HG03378 (cell line): Measurements from ENCODE around the gene TMPRSS7.

Experiments
- ATAC-seq: cut with Tn5 transposase; IDR thresholded peaks from one replicate; pipeline ENCODE4 v1.9.1; 2021; ENCODE audit warnings: mild to moderate bottlenecking, moderate library complexity; ENCODE audit not compliant: unreplicated experiment

TMPRSS7 gene

GRCh38 chr3:112092496-112093179 lies 58.1 kb downstream of the TMPRSS7 start:
- peak; percentile 49 for ATAC-seq

GRCh38 chr3:112093180-112093522 lies 58.6 kb downstream of the TMPRSS7 start:
- no peak for ATAC-seq

- ATAC-seq, result no peak
These were observed 61.2 kb downstream of the TMPRSS7 start for GRCh38 chr3:112095731-112096130.

GRCh38 chr3:112096176-112096575 lies 61.6 kb downstream of the TMPRSS7 start:
- no peak for ATAC-seq

GRCh38 chr3:112097378-112097777 lies 62.8 kb downstream of the TMPRSS7 start:
- no peak for ATAC-seq

GRCh38 chr3:112101916-112102315 lies 67.4 kb downstream of the TMPRSS7 start:
- no peak for ATAC-seq

GRCh38 chr3:112104774-112105173 lies 70.2 kb downstream of the TMPRSS7 start:
- ATAC-seq, result no peak

GRCh38 chr3:112109322-112109721 lies 74.8 kb downstream of the TMPRSS7 start:
- no peak for ATAC-seq

- ATAC-seq, result peak; percentile 63
These were observed 77.4 kb downstream of the TMPRSS7 start for GRCh38 chr3:112111785-112112402.

GRCh38 chr3:112114576-112115160 lies 80.1 kb downstream of the TMPRSS7 start:
- ATAC-seq, result no peak

- ATAC-seq, result peak; percentile 47
These were observed 80.7 kb downstream of the TMPRSS7 start for GRCh38 chr3:112115161-112115739.

- ATAC-seq, result no peak
These were observed 81.4 kb downstream of the TMPRSS7 start for GRCh38 chr3:112115806-112116383.

GRCh38 chr3:112116748-112117186 lies 82.2 kb downstream of the TMPRSS7 start:
- ATAC-seq, result no peak

- no peak for ATAC-seq
These were observed 82.9 kb downstream of the TMPRSS7 start for GRCh38 chr3:112117415-112117814.

- no peak for ATAC-seq
These were observed 83.5 kb downstream of the TMPRSS7 start for GRCh38 chr3:112117841-112118571.

- peak; percentile 41 for ATAC-seq
These were observed 85.7 kb downstream of the TMPRSS7 start for GRCh38 chr3:112119962-112120836.

- ATAC-seq, result no peak
These were observed 87.3 kb downstream of the TMPRSS7 start for GRCh38 chr3:112121577-112122547.

- no peak for ATAC-seq
These were observed 88.3 kb downstream of the TMPRSS7 start for GRCh38 chr3:112122870-112123269.

GRCh38 chr3:112123548-112123947 lies 89.0 kb downstream of the TMPRSS7 start:
- no peak for ATAC-seq
